Measurements from ENCODE around the gene ASF1B.

The ASF1B gene

DNA sequence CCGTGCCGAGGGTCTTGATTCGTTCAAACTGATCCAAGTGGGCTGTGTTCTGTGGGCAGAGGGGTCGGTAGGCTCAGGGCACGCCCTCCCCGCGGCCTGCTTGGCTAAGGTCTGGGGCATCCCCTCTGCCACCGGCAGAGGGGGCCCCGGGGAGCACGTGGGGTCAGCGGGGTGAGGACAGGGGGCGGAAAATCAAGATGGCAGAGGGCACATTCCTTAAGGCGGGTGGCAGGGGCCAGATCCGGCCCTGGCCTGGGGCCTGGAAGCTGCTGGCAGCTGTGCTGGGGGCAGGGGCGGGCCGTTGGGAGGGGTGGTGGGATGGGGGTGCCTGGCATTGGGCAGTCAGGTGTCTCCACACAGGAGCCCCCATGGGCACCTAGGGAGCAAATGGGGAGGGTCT, 29.5 kb downstream of the ASF1B start:
- no peak for DNase-seq

DNA sequence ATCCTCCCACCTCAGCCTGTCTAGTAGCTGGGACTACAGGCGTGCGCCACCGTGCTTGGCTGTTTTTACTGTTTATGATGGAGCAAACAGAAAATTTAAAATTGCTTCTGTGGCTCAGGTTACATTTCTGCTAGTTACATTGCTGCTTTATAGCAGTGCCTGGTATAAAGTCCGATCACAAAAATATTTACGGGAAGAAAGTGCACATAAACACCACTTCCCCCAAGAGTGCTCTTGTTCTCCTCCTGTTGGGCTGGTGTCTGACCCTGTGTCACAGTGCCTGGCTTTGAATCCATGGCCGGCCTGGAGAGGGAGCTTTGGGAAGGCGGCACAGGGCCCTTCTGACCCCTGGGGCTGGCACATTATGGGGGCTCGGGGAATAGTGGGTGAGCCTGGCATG, 30.7 kb downstream of the ASF1B start:
- no peak for DNase-seq

- DNase-seq, result no peak
These were observed 33.1 kb downstream of the ASF1B start for GRCh38 chr19:14103310-14103709.

DNA sequence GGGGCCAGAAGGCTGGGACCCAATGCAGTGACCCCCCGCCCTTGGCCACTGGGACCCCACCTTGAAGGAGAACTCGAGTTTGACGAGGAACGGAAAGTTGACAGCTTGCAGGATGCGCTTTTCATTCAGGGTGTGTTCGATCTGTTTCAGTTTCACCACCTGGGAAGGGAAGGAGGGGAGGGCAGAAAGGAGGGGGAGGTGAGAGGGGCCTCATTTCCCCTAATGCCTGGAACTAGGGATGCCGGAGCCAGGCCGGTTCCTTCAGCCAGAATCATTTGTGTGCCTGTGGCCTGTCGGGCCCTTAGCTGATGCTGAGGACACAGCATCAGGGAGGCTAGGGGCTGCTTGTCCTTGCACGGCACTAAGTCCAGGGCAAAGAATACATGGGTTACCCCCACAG, 33.6 kb downstream of the ASF1B start:
- DNase-seq, result no peak

DNA sequence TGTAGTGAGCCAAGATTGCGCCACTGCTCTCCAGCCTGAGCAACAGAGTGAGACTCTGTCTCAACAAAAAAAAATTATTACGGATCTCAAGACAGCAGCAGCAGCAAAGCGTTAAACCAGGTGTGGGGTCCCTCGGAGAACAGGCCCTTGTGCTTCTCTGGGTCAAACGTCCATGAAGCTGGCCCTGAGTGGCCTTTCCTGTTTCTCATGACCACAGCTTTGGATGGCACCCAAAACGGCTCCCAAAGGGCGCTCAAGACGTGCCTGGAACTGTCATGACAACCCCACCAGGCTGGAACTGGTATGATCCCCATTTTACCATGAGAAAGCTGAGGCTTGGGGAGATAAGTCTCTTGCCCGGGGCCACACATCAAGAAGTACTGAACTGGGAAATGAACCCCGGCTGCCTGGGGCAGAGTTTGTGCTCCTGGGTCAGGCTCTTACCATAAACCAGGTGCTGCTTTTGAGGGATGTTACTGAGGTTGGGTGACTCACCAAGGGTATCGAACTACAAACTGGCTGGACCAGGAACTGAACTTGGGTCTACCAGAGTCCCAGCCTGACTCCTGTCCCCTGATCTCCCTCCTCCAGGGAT, 34.2 kb downstream of the ASF1B start:
- no peak for DNase-seq

- no peak for DNase-seq
These were observed 35.3 kb downstream of the ASF1B start for GRCh38 chr19:14101003-14101545.

DNA sequence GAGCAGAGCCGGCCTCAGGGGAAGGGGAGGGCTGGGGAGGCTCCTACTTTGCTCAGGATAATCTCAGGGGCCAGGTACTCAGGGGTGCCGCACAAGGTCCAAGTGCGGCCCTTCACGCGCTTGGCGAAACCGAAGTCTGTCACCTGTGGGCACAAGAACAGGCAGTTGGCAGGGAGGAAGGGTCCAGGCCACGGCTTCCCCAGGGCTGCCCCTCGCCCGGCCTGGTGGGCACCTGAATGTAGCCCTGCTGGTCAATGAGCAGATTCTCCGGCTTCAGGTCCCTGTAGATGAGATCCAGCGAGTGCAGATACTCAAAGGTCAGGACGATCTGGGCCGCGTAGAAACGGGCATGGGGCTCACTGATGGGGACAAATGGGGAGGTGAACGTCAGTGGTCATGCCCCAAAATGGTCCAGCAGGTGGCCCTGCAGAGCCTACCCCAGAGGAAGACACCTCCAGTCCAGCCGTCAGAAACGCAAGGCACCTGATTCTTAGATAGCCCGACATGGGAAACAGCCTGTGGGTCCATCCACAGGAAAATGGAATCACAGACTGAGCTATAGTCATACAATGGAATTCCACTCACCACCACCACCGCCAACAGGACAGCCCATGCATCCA, 38.7 kb downstream of the ASF1B start:
- DNase-seq, result no peak

- DNase-seq, result no peak
These were observed 40.0 kb downstream of the ASF1B start for GRCh38 chr19:14096272-14096992.

- no peak for DNase-seq
These were observed 41.5 kb downstream of the ASF1B start for GRCh38 chr19:14094854-14095253.

DNA sequence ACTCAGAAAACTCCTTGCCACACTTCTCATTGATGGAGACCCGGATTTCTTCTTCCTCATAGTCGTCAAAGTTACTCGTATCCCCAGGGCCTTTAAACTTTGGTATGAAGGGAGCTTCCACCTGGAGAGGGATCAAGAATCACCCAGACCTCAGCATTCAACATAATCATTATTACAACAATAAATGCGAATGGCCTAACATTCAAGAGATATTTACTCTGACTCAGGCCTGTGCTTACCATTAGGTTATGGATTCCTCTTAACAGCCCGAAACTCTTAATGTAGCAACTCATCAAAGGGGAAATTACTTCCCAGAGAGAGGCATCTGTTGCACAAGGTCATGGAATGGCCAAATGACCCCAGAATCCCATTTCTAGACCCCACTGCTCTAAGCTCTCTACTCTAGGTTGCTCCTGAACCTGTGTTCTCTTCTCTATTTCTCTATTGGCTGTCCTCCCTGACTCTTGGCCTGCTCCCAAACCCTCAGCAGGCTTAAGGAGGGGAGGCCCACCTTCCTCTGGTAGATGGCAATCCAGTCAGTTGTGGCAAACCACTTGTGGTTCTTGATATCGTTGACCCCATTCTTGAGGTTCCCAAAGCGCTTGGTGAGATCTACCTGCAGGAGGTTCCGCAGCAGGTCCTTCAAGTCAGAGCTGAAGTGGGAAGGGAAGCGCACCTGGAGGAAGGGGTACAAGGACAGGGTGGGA, 43.1 kb downstream of the ASF1B start:
- DNase-seq, result no peak

- DNase-seq, result no peak
These were observed 44.5 kb downstream of the ASF1B start for GRCh38 chr19:14091813-14092462.

DNA sequence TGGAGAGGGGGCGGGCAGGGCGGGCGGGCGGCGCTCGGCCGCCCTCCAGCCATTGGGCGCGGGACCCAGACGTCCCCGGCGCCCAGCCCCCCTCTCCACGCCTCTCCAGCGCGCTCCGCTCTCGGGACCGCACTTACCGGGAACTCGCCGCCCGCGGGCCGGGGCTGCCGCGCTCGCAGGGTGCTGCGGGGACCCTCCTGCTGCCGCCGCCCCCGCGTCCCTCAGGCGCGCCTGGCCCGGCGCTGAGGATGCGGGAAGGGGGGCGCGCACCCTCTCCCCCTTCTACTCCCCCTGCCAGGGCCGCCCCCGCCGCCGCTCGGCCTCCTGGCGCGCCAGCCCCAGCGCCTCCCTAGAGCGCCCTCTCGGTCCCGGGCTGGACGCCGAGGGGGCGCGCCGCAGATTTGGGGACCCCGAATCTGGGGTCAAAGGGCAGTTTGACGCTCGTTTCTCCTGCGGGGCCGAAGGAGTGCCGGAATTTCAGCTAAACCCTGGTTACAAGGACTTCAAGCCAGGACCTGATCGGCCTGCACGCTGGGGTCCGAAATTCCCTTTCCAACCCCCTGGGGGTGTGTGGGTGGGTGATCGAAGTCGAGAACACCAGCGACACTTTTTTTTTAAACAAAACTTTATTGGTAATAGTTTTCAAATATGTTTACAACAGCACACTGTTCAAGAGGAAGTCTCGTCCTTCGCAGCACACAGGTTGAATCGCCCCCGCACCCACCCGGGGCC, 45.1 kb downstream of the ASF1B start:
- DNase-seq, result peak; percentile 74

DNA sequence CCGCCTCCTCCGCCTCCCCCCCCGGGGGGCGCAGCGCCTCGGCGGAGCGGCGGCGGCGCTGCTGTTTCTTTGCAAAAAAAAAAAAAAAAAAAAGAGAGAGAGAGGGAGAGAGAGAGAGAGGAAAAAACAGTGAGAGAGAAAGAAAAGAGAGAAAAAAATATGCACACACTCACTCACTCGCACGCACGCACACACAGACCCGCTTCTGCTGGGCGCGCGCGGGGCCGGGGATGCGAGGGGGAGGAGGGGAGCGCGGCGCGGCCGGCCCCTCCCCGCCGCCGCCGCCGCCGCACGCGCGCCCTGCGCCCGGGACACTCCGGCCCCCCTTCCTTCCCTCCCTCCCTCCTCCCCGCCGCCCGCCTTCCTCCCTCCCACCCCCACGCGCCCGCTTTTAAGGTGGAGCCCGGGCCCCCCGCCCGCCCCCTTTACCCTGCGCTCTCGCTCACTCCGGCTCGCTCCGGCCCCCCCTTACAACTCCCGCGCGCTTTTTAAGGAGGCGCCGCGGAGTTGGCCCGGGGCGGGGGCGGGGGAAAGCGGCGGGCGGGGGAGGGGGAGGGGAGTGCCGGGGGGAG, 45.8 kb downstream of the ASF1B start, which contains the start of gene SAMD1:
TSS of gene SAMD1 (minus strand) at position 243 of the 572 bp plus-strand sequence.
- peak; percentile 77 for DNase-seq

DNA sequence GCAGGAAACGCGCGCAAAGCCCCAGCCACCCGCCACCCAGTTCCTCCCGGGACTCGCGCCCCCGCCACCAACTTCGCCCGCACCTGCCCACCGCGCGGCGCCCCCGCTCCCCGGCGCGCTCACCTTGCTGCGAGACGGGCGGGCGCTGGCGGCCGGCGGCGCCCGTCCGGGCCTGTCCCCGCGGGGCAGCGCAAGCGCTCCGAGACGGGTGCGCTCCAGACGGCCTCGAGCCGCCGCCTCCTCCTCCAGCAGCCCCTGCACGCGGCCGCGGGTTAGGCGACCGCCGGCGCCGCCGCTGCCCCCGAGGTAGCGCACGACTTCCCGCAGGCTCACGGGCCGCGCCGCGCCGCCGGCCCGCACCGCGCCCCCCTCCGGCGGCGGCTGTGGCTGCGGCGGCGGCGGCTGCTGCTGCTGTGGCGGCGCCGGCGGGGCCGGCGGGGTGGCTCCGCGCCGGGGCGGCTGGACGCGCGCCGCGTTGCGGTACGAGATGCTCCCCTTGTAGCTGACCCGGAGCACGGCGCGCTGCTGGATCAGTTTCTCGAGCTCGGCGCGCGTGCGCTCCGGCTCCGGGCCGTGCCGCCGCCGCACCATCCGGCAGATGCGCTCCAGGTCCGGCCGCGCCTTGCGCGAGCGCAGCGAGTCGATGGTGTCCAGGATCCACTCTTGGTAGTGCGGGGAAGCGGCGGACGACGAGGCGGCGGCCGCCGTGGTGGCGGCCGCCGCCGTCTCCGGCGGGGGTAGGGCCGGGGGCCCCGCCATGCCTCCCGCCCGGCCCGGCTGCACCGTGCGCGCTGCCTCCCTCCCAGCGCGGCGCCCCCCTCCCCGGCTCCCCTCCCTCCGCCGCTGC, 46.5 kb downstream of the ASF1B start:
- DNase-seq, result peak; percentile 23

DNA sequence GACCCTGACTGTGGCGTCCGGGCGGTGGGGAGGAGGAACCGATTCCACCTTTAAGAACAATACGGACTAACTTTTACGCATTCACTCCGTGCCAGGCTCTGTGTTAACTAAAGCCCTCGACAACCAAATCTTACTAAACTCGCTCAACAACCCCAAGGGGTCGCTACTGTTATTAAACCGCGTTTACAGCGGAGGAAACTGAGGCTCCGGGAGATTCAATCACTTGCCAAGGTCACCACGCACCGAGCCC, 47.1 kb downstream of the ASF1B start:
- peak; percentile 14 for DNase-seq

DNA sequence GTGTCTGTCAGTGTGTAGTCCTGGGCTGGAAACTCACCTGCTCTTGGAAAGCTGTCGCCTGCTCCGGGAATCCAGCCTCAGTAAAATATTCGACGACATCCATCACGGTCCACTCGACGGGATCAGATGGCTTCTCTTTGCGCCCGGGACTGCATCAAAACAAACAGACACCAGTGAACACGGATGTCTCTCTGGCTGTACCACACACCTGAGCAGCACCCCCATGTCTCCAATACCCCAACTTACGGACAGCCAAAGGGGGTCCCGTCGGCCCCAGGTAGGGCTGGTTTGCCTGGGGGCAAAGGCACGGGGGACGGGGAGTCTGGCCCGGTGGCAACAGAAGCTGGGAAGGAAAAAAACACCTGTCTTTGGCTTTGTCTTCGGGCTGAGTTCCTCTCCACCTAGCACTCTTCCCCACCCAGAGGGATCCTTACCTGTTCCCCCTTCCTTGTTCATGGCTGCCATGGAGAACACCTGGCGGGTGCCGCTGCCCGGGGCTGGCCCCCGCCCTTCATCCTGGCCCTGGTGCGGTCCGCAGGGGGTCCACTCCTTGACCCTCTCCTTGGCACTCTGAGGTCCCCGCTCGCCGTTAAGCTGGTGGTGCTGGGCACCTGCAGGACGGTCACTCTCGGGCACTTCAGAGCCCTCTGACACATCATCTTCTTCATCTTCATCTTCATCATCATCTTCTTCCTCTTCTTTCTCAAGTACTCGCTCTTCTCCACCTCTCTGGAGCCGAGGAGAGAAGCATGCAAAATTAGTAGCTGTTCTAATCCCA, 47.6 kb downstream of the ASF1B start:
- no peak for DNase-seq

DNA sequence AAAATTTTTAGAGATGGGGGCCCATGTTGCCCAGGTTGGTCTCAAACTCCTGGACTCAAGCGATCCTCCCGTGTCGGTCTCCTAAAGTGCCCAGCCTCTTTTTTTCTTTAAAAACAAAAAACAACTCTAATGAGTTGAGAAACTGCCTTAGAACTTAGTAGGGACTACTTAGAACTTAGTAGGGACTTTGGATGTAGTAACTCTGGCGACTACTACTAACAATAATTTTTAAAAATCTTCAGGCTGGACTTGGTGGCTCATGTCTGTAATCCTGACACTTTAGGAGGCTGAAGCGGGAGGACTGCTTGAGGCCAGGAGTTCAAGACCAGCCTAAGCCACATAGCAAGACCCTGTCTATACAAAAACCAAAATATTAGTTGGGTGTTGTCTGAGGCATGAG, 50.3 kb downstream of the ASF1B start:
- DNase-seq, result no peak

- no peak for DNase-seq
These were observed 50.9 kb downstream of the ASF1B start, which contains the start of gene C19orf67 for GRCh38 chr19:14085309-14085995. C19orf67 (minus strand) TSS chr19:14085783; CDS start chr19:14085627, 156 bp downstream.

- DNase-seq, result no peak
These were observed 53.8 kb downstream of the ASF1B start for GRCh38 chr19:14082675-14082960.

Measured in central memory CD4-positive, alpha-beta T cell (primary cell).